ENCODE measurements around the gene CADPS. TPM values are rescaled to one million over a fixed set of nuclear protein-coding genes. Genes with fewer than 3 reads are reported as not detected.

The CADPS gene
- polyA plus RNA-seq, 1 of the 3 experiments (the other 2 are of a cell fraction), result 5.8 TPM

DNA sequence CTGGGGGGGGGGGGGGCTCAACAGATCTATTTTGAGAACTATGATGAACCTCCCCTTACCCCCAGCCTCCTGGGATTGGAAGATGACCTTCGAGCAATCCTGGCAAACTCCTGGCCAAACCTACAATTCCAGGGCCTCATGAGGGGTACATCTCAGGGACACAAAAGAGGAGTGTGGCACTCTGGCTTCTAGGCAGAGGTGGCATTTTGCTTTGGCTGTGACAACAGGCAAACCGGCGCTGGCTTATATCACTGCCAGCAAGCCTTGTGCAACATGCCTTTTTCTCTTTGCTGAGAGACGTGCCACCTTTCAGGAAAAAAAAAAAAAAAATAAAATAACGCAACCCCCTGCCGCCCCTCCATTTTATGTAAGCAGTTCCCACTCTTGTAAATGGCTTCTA, 470.1 kb downstream of the CADPS start:
- no peaks in the 10 kb centered on the region for H3K36me3 ChIP-seq (replicated peaks in 1 of 2; ENCODE audit: control insufficient read depth in 1 of 2, insufficient read depth in 2 of 2, low read length in 1 of 2)
- no peaks in the 10 kb centered on the region for H3K4me1 ChIP-seq (ENCODE audit: control insufficient read depth in 1 of 2, insufficient read depth in 2 of 2, low read depth in 1 of 2, low read length in 1 of 2)
- no peaks in the 10 kb centered on the region for H3K9me2 ChIP-seq
- no peak for DNase-seq
- ChIA-PET CTCF (no interaction called here), POLR2A (no interaction called here)
- TF ChIP-seq, protein P1, sequence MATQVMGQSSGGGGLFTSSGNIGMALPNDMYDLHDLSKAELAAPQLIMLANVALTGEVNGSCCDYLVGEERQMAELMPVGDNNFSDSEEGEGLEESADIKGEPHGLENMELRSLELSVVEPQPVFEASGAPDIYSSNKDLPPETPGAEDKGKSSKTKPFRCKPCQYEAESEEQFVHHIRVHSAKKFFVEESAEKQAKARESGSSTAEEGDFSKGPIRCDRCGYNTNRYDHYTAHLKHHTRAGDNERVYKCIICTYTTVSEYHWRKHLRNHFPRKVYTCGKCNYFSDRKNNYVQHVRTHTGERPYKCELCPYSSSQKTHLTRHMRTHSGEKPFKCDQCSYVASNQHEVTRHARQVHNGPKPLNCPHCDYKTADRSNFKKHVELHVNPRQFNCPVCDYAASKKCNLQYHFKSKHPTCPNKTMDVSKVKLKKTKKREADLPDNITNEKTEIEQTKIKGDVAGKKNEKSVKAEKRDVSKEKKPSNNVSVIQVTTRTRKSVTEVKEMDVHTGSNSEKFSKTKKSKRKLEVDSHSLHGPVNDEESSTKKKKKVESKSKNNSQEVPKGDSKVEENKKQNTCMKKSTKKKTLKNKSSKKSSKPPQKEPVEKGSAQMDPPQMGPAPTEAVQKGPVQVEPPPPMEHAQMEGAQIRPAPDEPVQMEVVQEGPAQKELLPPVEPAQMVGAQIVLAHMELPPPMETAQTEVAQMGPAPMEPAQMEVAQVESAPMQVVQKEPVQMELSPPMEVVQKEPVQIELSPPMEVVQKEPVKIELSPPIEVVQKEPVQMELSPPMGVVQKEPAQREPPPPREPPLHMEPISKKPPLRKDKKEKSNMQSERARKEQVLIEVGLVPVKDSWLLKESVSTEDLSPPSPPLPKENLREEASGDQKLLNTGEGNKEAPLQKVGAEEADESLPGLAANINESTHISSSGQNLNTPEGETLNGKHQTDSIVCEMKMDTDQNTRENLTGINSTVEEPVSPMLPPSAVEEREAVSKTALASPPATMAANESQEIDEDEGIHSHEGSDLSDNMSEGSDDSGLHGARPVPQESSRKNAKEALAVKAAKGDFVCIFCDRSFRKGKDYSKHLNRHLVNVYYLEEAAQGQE (IDR thresholded peaks at IDR 0.05; ENCODE audit: low read depth, low read length), result no peak
- no peak for TF ChIP-seq NFIC (IDR thresholded peaks at IDR 0.05; ENCODE audit: borderline replicate concordance)
- TF ChIP-seq MXI1 (IDR thresholded peaks at IDR 0.05; ENCODE audit: low read depth, low read length), result no peak
- no peak for TF ChIP-seq TAF1 (IDR thresholded peaks at IDR 0.05; ENCODE audit: borderline replicate concordance, low read depth, low read length)
- TF ChIP-seq, protein P2, sequence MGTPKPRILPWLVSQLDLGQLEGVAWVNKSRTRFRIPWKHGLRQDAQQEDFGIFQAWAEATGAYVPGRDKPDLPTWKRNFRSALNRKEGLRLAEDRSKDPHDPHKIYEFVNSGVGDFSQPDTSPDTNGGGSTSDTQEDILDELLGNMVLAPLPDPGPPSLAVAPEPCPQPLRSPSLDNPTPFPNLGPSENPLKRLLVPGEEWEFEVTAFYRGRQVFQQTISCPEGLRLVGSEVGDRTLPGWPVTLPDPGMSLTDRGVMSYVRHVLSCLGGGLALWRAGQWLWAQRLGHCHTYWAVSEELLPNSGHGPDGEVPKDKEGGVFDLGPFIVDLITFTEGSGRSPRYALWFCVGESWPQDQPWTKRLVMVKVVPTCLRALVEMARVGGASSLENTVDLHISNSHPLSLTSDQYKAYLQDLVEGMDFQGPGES (IDR thresholded peaks at IDR 0.05; ENCODE audit: low read depth, low read length), result no peak
- no peaks in the 10 kb centered on the region for H3K27me3 ChIP-seq (ENCODE audit: insufficient read depth)
- H3K9ac ChIP-seq, result no peak overlapping the region
- no peak overlapping the region for H3K4me3 ChIP-seq (ENCODE audit: low read depth in 2 of 2, low read length in 1 of 2)
- WGBS (ENCODE audit: low lambda C conversion rate), result 76% methylated on average over 6 of the region's 6 CpGs
- no peaks in the 10 kb centered on the region for H3K9me3 ChIP-seq
- H3K27ac ChIP-seq (ENCODE audit: low read depth in 2 of 2, low read length in 1 of 2), result no peak overlapping the region
- H4K20me1 ChIP-seq (ENCODE audit: insufficient read depth), result no peaks in the 10 kb centered on the region
- H2AFZ ChIP-seq (ENCODE audit: low read depth), result no peak overlapping the region
- H3K4me2 ChIP-seq, result no peak overlapping the region
- no peaks in the 10 kb centered on the region for H3F3A ChIP-seq (replicated peaks; ENCODE audit: insufficient read depth)
- H3K79me2 ChIP-seq (ENCODE audit: insufficient read depth), result no peaks in the 10 kb centered on the region

DNA sequence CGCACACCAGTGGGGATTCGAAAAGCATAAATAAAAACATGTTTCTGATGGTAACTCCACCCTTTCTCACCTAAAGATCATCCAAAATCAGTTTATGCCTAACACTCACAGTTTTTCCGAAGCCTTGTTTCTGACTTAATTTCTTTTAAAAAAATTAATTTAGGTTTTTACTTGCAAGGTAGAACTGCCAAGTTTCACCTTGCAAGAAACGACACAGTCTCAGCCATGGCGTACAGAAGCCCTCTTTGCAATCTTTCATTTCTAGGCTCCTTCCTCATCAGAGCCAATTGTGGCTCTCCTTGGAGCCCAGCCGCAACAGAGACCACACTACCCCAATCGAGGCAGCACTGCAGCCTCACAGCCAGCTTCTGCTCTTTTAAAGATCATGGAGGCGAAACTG, 470.9 kb downstream of the CADPS start:
- no peak for DNase-seq
- H3K4me1 ChIP-seq (ENCODE audit: control insufficient read depth in 1 of 2, insufficient read depth in 2 of 2, low read depth in 1 of 2, low read length in 1 of 2), result no peaks in the 10 kb centered on the region
- no peaks in the 10 kb centered on the region for H3K9me2 ChIP-seq
- no peak overlapping the region for H3K9ac ChIP-seq
- no peaks in the 10 kb centered on the region for H3K9me3 ChIP-seq
- 74% methylated on average over 8 of the region's 8 CpGs for WGBS (ENCODE audit: low lambda C conversion rate)
- H3K27ac ChIP-seq (ENCODE audit: low read depth in 2 of 2, low read length in 1 of 2), result no peak overlapping the region
- no peaks in the 10 kb centered on the region for H3K36me3 ChIP-seq (replicated peaks in 1 of 2; ENCODE audit: control insufficient read depth in 1 of 2, insufficient read depth in 2 of 2, low read length in 1 of 2)
- ChIA-PET POLR2A (no interaction called here), CTCF (no interaction called here)
- no peaks in the 10 kb centered on the region for H3F3A ChIP-seq (replicated peaks; ENCODE audit: insufficient read depth)
- no peak overlapping the region for H2AFZ ChIP-seq (ENCODE audit: low read depth)
- no peaks in the 10 kb centered on the region for H3K27me3 ChIP-seq (ENCODE audit: insufficient read depth)
- no peak overlapping the region for H3K4me3 ChIP-seq (ENCODE audit: low read depth in 2 of 2, low read length in 1 of 2)
- H4K20me1 ChIP-seq (ENCODE audit: insufficient read depth), result no peaks in the 10 kb centered on the region
- H3K79me2 ChIP-seq (ENCODE audit: insufficient read depth), result no peaks in the 10 kb centered on the region
- no peak overlapping the region for H3K4me2 ChIP-seq
- TF ChIP-seq GATA2 (CRISPR knock-in tag; IDR thresholded peaks at IDR 0.05) (no peak), TEAD4 (IDR thresholded peaks at IDR 0.05; ENCODE audit: borderline replicate concordance, insufficient read depth) (no peak), EZH2phosphoT487 (IDR thresholded peaks at IDR 0.05; ENCODE audit: borderline replicate concordance, low read depth) (no peak), FOSL2 (IDR thresholded peaks at IDR 0.05; ENCODE audit: borderline replicate concordance, low read depth) (no peak), POLR2AphosphoS5 (IDR thresholded peaks at IDR 0.05; ENCODE audit: low read depth, low read length) (no peak), SMC3 (IDR thresholded peaks at IDR 0.05; ENCODE audit: low read depth, low read length) (no peak), NFIC (IDR thresholded peaks at IDR 0.05; ENCODE audit: borderline replicate concordance) (no peak), MEF2A (IDR thresholded peaks at IDR 0.05; ENCODE audit: borderline replicate concordance, low read depth) (no peak), TAF1 (IDR thresholded peaks at IDR 0.05; ENCODE audit: borderline replicate concordance, low read depth, low read length) (no peak), RCOR1 (IDR thresholded peaks at IDR 0.05; ENCODE audit: low read length) (no peak), CHD2 (IDR thresholded peaks at IDR 0.05; ENCODE audit: low read length, partially characterized antibody) (no peak), RXRA (IDR thresholded peaks at IDR 0.05; ENCODE audit: borderline replicate concordance, low read depth) (no peak), RAD21 (IDR thresholded peaks at IDR 0.05; ENCODE audit: low read length) (no peak), JUND (IDR thresholded peaks at IDR 0.05) (no peak), ELF1 (IDR thresholded peaks at IDR 0.05) (no peak)
- TF ChIP-seq, protein P3, sequence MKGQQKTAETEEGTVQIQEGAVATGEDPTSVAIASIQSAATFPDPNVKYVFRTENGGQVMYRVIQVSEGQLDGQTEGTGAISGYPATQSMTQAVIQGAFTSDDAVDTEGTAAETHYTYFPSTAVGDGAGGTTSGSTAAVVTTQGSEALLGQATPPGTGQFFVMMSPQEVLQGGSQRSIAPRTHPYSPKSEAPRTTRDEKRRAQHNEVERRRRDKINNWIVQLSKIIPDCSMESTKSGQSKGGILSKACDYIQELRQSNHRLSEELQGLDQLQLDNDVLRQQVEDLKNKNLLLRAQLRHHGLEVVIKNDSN (IDR thresholded peaks at IDR 0.05; ENCODE audit: borderline replicate concordance, low read depth), result no peak
- TF ChIP-seq, protein P4, sequence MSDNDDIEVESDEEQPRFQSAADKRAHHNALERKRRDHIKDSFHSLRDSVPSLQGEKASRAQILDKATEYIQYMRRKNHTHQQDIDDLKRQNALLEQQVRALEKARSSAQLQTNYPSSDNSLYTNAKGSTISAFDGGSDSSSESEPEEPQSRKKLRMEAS (IDR thresholded peaks at IDR 0.05; ENCODE audit: low read depth), result no peak
- TF ChIP-seq, protein P5, sequence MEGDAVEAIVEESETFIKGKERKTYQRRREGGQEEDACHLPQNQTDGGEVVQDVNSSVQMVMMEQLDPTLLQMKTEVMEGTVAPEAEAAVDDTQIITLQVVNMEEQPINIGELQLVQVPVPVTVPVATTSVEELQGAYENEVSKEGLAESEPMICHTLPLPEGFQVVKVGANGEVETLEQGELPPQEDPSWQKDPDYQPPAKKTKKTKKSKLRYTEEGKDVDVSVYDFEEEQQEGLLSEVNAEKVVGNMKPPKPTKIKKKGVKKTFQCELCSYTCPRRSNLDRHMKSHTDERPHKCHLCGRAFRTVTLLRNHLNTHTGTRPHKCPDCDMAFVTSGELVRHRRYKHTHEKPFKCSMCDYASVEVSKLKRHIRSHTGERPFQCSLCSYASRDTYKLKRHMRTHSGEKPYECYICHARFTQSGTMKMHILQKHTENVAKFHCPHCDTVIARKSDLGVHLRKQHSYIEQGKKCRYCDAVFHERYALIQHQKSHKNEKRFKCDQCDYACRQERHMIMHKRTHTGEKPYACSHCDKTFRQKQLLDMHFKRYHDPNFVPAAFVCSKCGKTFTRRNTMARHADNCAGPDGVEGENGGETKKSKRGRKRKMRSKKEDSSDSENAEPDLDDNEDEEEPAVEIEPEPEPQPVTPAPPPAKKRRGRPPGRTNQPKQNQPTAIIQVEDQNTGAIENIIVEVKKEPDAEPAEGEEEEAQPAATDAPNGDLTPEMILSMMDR (IDR thresholded peaks at IDR 0.05), result no peak

All from SK-N-SH (cell line).